H9 (cell line): Measurements from ENCODE around the gene DNAJC6. TPM values are rescaled to one million over a fixed set of nuclear protein-coding genes. Genes with fewer than 3 reads are reported as not detected.

Source experiments
- DNase-seq: peaks from one replicate; pipeline ENCODE4 v3.0.0-alpha.2; 2017
- H2AFZ ChIP-seq: one replicate; pipeline ENCODE4 v1.6.1; 2013; ENCODE audit warnings: mild to moderate bottlenecking, low read length, control low read depth, moderate library complexity
- H2AK5ac ChIP-seq: 2 replicates; pipeline ENCODE4 v1.6.1; 2013; ENCODE audit warnings: low read length, control low read depth, mixed read lengths; ENCODE audit not compliant: insufficient read length
- H2BK120ac ChIP-seq: one replicate; pipeline ENCODE4 v1.6.1; 2013; ENCODE audit warnings: low read depth, mild to moderate bottlenecking, low read length, control low read depth, inconsistent platforms; ENCODE audit not compliant: poor library complexity, severe bottlenecking
- H2BK12ac ChIP-seq: 2 replicates; pipeline ENCODE4 v1.6.1; 2013; ENCODE audit warnings: low read length, control low read depth, mixed read lengths, low read depth; ENCODE audit not compliant: insufficient read length
- H2BK15ac ChIP-seq: 2 replicates; pipeline ENCODE4 v1.6.1; 2013; ENCODE audit warnings: low read depth, low read length, control low read depth
- H2BK20ac ChIP-seq: one replicate; pipeline ENCODE4 v1.6.1; 2013; ENCODE audit warnings: low read depth, mild to moderate bottlenecking, low read length, control low read depth, inconsistent platforms; ENCODE audit not compliant: poor library complexity, severe bottlenecking
- H2BK5ac ChIP-seq: 2 replicates; pipeline ENCODE4 v1.6.1; 2013; ENCODE audit warnings: low read length, control low read depth, mixed read lengths; ENCODE audit not compliant: insufficient read length
- H3K14ac ChIP-seq: 2 replicates; pipeline ENCODE4 v1.6.1; 2013; ENCODE audit warnings: low read length, control low read depth; ENCODE audit not compliant: insufficient read depth
- H3K18ac ChIP-seq: 2 replicates; pipeline ENCODE4 v1.6.1; 2013; ENCODE audit warnings: low read depth, mild to moderate bottlenecking, mixed read lengths, low read length, control low read depth; ENCODE audit not compliant: insufficient read length
- H3K23ac ChIP-seq: 2 replicates; pipeline ENCODE4 v1.6.1; 2013; ENCODE audit warnings: low read length, control low read depth, mixed read lengths, low read depth; ENCODE audit not compliant: insufficient read length
- H3K23me2 ChIP-seq: 2 replicates; pipeline ENCODE4 v1.6.1; 2013; ENCODE audit warnings: low read depth, mild to moderate bottlenecking, mixed read lengths, low read length, control low read depth; ENCODE audit not compliant: insufficient read length, poor library complexity, severe bottlenecking
- H3K27ac ChIP-seq: 2 replicates; pipeline ENCODE4 v1.5.1; 2013; ENCODE audit warnings: low read length, control low read depth, mixed read lengths, low read depth; ENCODE audit not compliant: insufficient read length
- H3K27me3 ChIP-seq: 2 replicates; pipeline ENCODE4 v1.6.1; 2013; ENCODE audit warnings: low read length, control low read depth, inconsistent platforms; ENCODE audit not compliant: insufficient read depth
- H3K4ac ChIP-seq: 2 replicates; pipeline ENCODE4 v1.6.1; 2013; ENCODE audit warnings: low read depth, mild to moderate bottlenecking, control low read depth, inconsistent platforms, low read length, moderate library complexity
- H3K4me1 ChIP-seq: 2 replicates; pipeline ENCODE4 v1.6.1; 2013; ENCODE audit warnings: low read length, control low read depth, inconsistent platforms; ENCODE audit not compliant: insufficient read depth
- H3K4me2 ChIP-seq: 2 replicates; pipeline ENCODE4 v1.6.1; 2013; ENCODE audit warnings: low read length, control low read depth, mixed read lengths; ENCODE audit not compliant: insufficient read length, insufficient read depth
- H3K56ac ChIP-seq: 2 replicates; pipeline ENCODE4 v1.6.1; 2013; ENCODE audit warnings: low read depth, mild to moderate bottlenecking, mixed read lengths, low read length, control low read depth; ENCODE audit not compliant: insufficient read length
- H3K79me1 ChIP-seq: 2 replicates; pipeline ENCODE4 v1.6.1; 2013; ENCODE audit warnings: low read depth, mild to moderate bottlenecking, moderate library complexity, low read length, control low read depth, inconsistent platforms; ENCODE audit not compliant: insufficient read depth, poor library complexity, severe bottlenecking
- H3K79me2 ChIP-seq: 2 replicates; pipeline ENCODE4 v1.6.1; 2013; ENCODE audit warnings: low read length, control low read depth, inconsistent platforms; ENCODE audit not compliant: insufficient read depth
- H3K9ac ChIP-seq: 2 replicates; pipeline ENCODE4 v1.6.1; 2013; ENCODE audit warnings: low read length, control low read depth, mixed read lengths; ENCODE audit not compliant: insufficient read length; ENCODE audit errors: extremely low read depth
- H3K9me3 ChIP-seq: one replicate; pipeline ENCODE4 v1.6.1; 2013; ENCODE audit warnings: low read depth, low read length, inconsistent platforms; ENCODE audit not compliant: control insufficient read depth
- H3T11ph ChIP-seq: one replicate; pipeline ENCODE4 v1.6.1; 2013; ENCODE audit warnings: mild to moderate bottlenecking, low read length, control low read depth, inconsistent platforms
- H4K20me1 ChIP-seq: one replicate; pipeline ENCODE4 v1.6.1; 2013; ENCODE audit not compliant: control insufficient read depth, insufficient read length, insufficient read depth
- H4K5ac ChIP-seq: 2 replicates; pipeline ENCODE4 v1.6.1; 2013; ENCODE audit warnings: low read depth, mild to moderate bottlenecking, mixed read lengths, low read length, control low read depth; ENCODE audit not compliant: insufficient read length
- H4K8ac ChIP-seq: replicated peaks from 2 replicates; pipeline ENCODE4 v1.6.1; 2013; ENCODE audit warnings: low read length, control low read depth, mixed read lengths, low read depth; ENCODE audit not compliant: insufficient read length
- H4K91ac ChIP-seq: 2 replicates; pipeline ENCODE4 v1.6.1; 2013; ENCODE audit warnings: low read depth, mild to moderate bottlenecking, moderate library complexity, mixed read lengths, low read length, control low read depth; ENCODE audit not compliant: insufficient read length
- H3K27ac Mint-ChIP-seq, 3 experiments: 2 replicates in 2 of 3; 3 replicates in 1 of 3; pipeline ENCODE4 v1.8.0; 2020 to 2021; ENCODE audit warnings: mixed read lengths in 3 of 3, mild to moderate bottlenecking in 1 of 3, moderate library complexity in 1 of 3
- H3K27me3 Mint-ChIP-seq: 2 replicates; pipeline ENCODE4 v1.8.0; 2021; ENCODE audit warnings: low read depth, mild to moderate bottlenecking, moderate library complexity, mixed read lengths
- H3K36me3 Mint-ChIP-seq, 3 experiments: 2 replicates in 2 of 3; 3 replicates in 1 of 3; pipeline ENCODE4 v1.8.0; 2020 to 2021; ENCODE audit warnings: low read depth in 3 of 3, mixed read lengths in 3 of 3; ENCODE audit not compliant: insufficient read depth in 1 of 3
- H3K4me1 Mint-ChIP-seq, 2 experiments: 2 replicates each; pipeline ENCODE4 v1.8.0; 2020; ENCODE audit warnings: mixed read lengths in 2 of 2
- H3K4me3 Mint-ChIP-seq, 2 experiments: 2 replicates in 1 of 2; 3 replicates in 1 of 2; pipeline ENCODE4 v1.8.0; 2020 to 2021; ENCODE audit warnings: mild to moderate bottlenecking in 2 of 2, mixed read lengths in 2 of 2, moderate library complexity in 1 of 2
- H3K9me3 Mint-ChIP-seq, 2 experiments: 2 replicates in 1 of 2; 3 replicates in 1 of 2; pipeline ENCODE4 v1.8.0; 2020; ENCODE audit warnings: mild to moderate bottlenecking in 2 of 2, mixed read lengths in 2 of 2, moderate library complexity in 1 of 2
- WGBS: extraction: QIAGEN DNeasy Blood & Tissue Kit; methylation state at CpG from one replicate; pipeline ENCODE4 v1.1.7; 2013; ENCODE audit warnings: missing lambda C conversion rate, low lambda C conversion rate, mixed read lengths; ENCODE audit not compliant: insufficient read length; ENCODE audit errors: extremely low coverage; 5-methylcytosine and 5-hydroxymethylcytosine counted together
- total RNA-seq: library from RNA; stranded (reverse); gene quantifications from 2 replicates; pipeline ENCODE4 v1.2.1, GENCODE V29; 2021
- TF ChIP-seq, protein P1 (sequence below): fragments of 200-600 bp; sonication (generic); conservative IDR thresholded peaks from 3 replicates; pipeline ENCODE4 v1.8.0; 2021; ENCODE audit warnings: antibody characterized with exemption, mild to moderate bottlenecking

DNAJC6 gene
- total RNA-seq, 1 experiment from 2014 or later: 2.2 TPM

DNA sequence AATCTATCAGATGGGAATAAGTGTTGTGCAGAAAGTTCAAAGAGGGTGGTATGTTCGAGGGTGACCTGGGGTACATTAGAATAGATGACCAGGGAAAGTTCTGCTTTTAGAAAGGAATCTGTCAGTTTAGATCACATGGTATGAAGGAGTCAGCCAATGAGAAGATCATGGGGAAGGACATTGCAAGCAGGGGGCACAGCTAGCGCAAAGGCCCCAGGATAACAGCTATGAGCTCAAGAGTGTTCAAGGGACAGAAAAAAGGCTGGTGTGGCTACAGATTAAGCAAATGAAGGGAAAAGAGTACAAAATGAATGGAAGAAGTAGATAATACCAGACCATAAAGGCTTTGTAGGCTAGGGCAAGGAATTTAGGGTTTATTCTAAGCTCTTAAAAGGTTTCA lies 119.7 kb downstream of the DNAJC6 start:
- Mint-ChIP-seq H3K27ac (peak overlapping the region in 1 of 3 experiments; percentile 59; a peak in 3 of 7 replicates), H3K9me3 (no peaks in the 10 kb centered on the region), H3K27me3 (no peaks in the 10 kb centered on the region), H3K4me3 (no peak overlapping the region), H3K4me1 (peaks cover 51 to 62% of the 10 kb centered on the region in 2 experiments), H3K36me3 (peaks cover 9 to 35% (median 26%) of the 10 kb centered on the region in 3 experiments; a peak in 6 of 7 replicates)
- no peak overlapping the region for H2BK120ac ChIP-seq
- no peaks in the 10 kb centered on the region for H3K79me1 ChIP-seq
- no peaks in the 10 kb centered on the region; the same call in 1 of the 2 replicates for H3K79me2 ChIP-seq
- H3K4me1 ChIP-seq: peaks cover 10% of the 10 kb centered on the region; the same call in 1 of the 2 replicates
- no peak for DNase-seq
- no peak overlapping the region for H4K8ac ChIP-seq
- no peaks in the 10 kb centered on the region for H3K27me3 ChIP-seq
- H2BK20ac ChIP-seq: no peak overlapping the region
- WGBS: no CpG with 5 or more reads among the region's 2 CpGs
- H4K91ac ChIP-seq: no peak overlapping the region
- H3K4me2 ChIP-seq: no peak overlapping the region
- no peak overlapping the region for H3K14ac ChIP-seq
- H4K20me1 ChIP-seq: no peaks in the 10 kb centered on the region
- H3K56ac ChIP-seq: no peak overlapping the region
- H3K9me3 ChIP-seq: no peaks in the 10 kb centered on the region
- TF ChIP-seq, protein P1, sequence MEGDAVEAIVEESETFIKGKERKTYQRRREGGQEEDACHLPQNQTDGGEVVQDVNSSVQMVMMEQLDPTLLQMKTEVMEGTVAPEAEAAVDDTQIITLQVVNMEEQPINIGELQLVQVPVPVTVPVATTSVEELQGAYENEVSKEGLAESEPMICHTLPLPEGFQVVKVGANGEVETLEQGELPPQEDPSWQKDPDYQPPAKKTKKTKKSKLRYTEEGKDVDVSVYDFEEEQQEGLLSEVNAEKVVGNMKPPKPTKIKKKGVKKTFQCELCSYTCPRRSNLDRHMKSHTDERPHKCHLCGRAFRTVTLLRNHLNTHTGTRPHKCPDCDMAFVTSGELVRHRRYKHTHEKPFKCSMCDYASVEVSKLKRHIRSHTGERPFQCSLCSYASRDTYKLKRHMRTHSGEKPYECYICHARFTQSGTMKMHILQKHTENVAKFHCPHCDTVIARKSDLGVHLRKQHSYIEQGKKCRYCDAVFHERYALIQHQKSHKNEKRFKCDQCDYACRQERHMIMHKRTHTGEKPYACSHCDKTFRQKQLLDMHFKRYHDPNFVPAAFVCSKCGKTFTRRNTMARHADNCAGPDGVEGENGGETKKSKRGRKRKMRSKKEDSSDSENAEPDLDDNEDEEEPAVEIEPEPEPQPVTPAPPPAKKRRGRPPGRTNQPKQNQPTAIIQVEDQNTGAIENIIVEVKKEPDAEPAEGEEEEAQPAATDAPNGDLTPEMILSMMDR: no peak
- no peak overlapping the region for H2BK12ac ChIP-seq
- no peak overlapping the region for H3K4ac ChIP-seq
- no peak overlapping the region for H2BK15ac ChIP-seq
- no peak overlapping the region for H3K23ac ChIP-seq
- no peak overlapping the region for H3K9ac ChIP-seq
- H3K27ac ChIP-seq: no peak overlapping the region
- H2BK5ac ChIP-seq: no peak overlapping the region
- H4K5ac ChIP-seq: no peak overlapping the region
- H2AK5ac ChIP-seq: no peak overlapping the region
- H3K23me2 ChIP-seq: no peaks in the 10 kb centered on the region
- H3T11ph ChIP-seq: no peak overlapping the region
- H2AFZ ChIP-seq: no peak overlapping the region
- no peak overlapping the region for H3K18ac ChIP-seq
